HG03097 (cell line): ENCODE measurements around the gene SLC25A15.
"Not testable (repeated sequence)": the region's sequence is repeated elsewhere in the genome, so short reads cannot be mapped to it uniquely, and the experiment has no call there.

Source experiments
- ATAC-seq: cut with Tn5 transposase; IDR thresholded peaks from one replicate; pipeline ENCODE4 v1.9.1; 2021; ENCODE audit not compliant: unreplicated experiment, low FRiP score

The SLC25A15 gene

GRCh38 chr13:40780822-40781401 lies 8.5 kb upstream of the SLC25A15 start:
- ATAC-seq, result no peak

GRCh38 chr13:40781717-40782116 lies 7.7 kb upstream of the SLC25A15 start:
- ATAC-seq, result no peak

- not testable (repeated sequence) for ATAC-seq
These were observed 6.4 kb upstream of the SLC25A15 start for GRCh38 chr13:40782971-40783370.

- no peak for ATAC-seq
These were observed 4.9 kb upstream of the SLC25A15 start for GRCh38 chr13:40784540-40784939.

GRCh38 chr13:40786568-40786996 lies 2.8 kb upstream of the SLC25A15 start:
- no peak for ATAC-seq

- no peak for ATAC-seq
These were observed 2.3 kb upstream of the SLC25A15 start for GRCh38 chr13:40787062-40787461.

- not testable (repeated sequence) for ATAC-seq
These were observed 704 bp upstream of the SLC25A15 start for GRCh38 chr13:40788540-40789274.

- ATAC-seq, result no peak
These were observed 774 bp downstream of the SLC25A15 start for GRCh38 chr13:40790154-40790616.

- ATAC-seq, result no peak
These were observed 3.1 kb downstream of the SLC25A15 start for GRCh38 chr13:40792284-40793051.

- ATAC-seq, result no peak
These were observed 3.9 kb downstream of the SLC25A15 start for GRCh38 chr13:40793339-40793738.

GRCh38 chr13:40794414-40795368 lies 5.3 kb downstream of the SLC25A15 start:
- no peak for ATAC-seq

GRCh38 chr13:40796649-40797048 lies 7.2 kb downstream of the SLC25A15 start:
- ATAC-seq, result no peak

- peak; percentile 56 for ATAC-seq
These were observed 9.0 kb downstream of the SLC25A15 start for GRCh38 chr13:40798380-40798779.

GRCh38 chr13:40799508-40799907 lies 10.1 kb downstream of the SLC25A15 start:
- ATAC-seq, result no peak

- ATAC-seq, result no peak
These were observed 11.1 kb downstream of the SLC25A15 start for GRCh38 chr13:40800559-40800958.

- no peak for ATAC-seq
These were observed 12.1 kb downstream of the SLC25A15 start for GRCh38 chr13:40801255-40802217.

- no peak for ATAC-seq
These were observed 13.9 kb downstream of the SLC25A15 start for GRCh38 chr13:40803316-40803715.

GRCh38 chr13:40806241-40806640 lies 16.8 kb downstream of the SLC25A15 start:
- no peak for ATAC-seq

- no peak for ATAC-seq
These were observed 20.1 kb downstream of the SLC25A15 start for GRCh38 chr13:40809471-40809870.
